ENCODE results near the gene KLK15. TPM values are rescaled to one million over a fixed set of nuclear protein-coding genes. Genes with fewer than 3 reads are reported as not detected.

Gene KLK15
- total RNA-seq, 1 donor from 2014 or later, result not detected

GRCh38 chr19:50857366-50857765 is 24.0 kb upstream of the KLK15 start:
- TF ChIP-seq, protein P1, sequence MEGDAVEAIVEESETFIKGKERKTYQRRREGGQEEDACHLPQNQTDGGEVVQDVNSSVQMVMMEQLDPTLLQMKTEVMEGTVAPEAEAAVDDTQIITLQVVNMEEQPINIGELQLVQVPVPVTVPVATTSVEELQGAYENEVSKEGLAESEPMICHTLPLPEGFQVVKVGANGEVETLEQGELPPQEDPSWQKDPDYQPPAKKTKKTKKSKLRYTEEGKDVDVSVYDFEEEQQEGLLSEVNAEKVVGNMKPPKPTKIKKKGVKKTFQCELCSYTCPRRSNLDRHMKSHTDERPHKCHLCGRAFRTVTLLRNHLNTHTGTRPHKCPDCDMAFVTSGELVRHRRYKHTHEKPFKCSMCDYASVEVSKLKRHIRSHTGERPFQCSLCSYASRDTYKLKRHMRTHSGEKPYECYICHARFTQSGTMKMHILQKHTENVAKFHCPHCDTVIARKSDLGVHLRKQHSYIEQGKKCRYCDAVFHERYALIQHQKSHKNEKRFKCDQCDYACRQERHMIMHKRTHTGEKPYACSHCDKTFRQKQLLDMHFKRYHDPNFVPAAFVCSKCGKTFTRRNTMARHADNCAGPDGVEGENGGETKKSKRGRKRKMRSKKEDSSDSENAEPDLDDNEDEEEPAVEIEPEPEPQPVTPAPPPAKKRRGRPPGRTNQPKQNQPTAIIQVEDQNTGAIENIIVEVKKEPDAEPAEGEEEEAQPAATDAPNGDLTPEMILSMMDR (IDR thresholded peaks at IDR 0.05), result no peak
- H3K4me1 ChIP-seq, result no peaks in the 10 kb centered on the region
- no peak overlapping the region for H3K4me3 ChIP-seq
- H3K27ac ChIP-seq, result no peak overlapping the region
- no peaks in the 10 kb centered on the region for H3K36me3 ChIP-seq
- H3K9me3 ChIP-seq, result no peaks in the 10 kb centered on the region
- H3K27me3 ChIP-seq, result no peaks in the 10 kb centered on the region
- DNase-seq (ENCODE audit: low spot score in 2 of 2), result no peak
- intact Hi-C loops (cut with DNase I), result no loop called here

- no peak within 1 kb of the TSS for H3K4me3 ChIP-seq
- no peaks in the 10 kb centered on the region for H3K36me3 ChIP-seq
- TF ChIP-seq, protein P1 (IDR thresholded peaks at IDR 0.05), result no peak
- H3K4me1 ChIP-seq, result no peaks in the 10 kb centered on the region
- no peak for DNase-seq (ENCODE audit: low spot score in 2 of 2)
- no peak within 1 kb of the TSS for H3K27ac ChIP-seq
- intact Hi-C loops (cut with DNase I), result no loop called here
- no peaks in the 10 kb centered on the region for H3K27me3 ChIP-seq
- H3K9me3 ChIP-seq, result no peaks in the 10 kb centered on the region
Measured at GRCh38 chr19:50854636-50855410, 21.4 kb upstream of the KLK15 start, which contains the start of gene KLK3. Gene KLK3, plus strand, starts transcription at chr19:50854915. Its CDS starts 41 bp downstream, at chr19:50854956.

GRCh38 chr19:50851620-50852019 is 18.2 kb upstream of the KLK15 start:
- TF ChIP-seq, protein P1 (IDR thresholded peaks at IDR 0.05), result no peak
- no peak for DNase-seq (ENCODE audit: low spot score in 2 of 2)
- no peaks in the 10 kb centered on the region for H3K4me1 ChIP-seq
- H3K27me3 ChIP-seq, result no peaks in the 10 kb centered on the region
- no peaks in the 10 kb centered on the region for H3K9me3 ChIP-seq
- H3K4me3 ChIP-seq, result no peak overlapping the region
- no peaks in the 10 kb centered on the region for H3K36me3 ChIP-seq
- no peak overlapping the region for H3K27ac ChIP-seq
- intact Hi-C loops (cut with DNase I), result no loop called here

- intact Hi-C loops (cut with DNase I), result no loop called here
- TF ChIP-seq, protein P1 (IDR thresholded peaks at IDR 0.05), result no peak
Measured at GRCh38 chr19:50850738-50851137, 17.4 kb upstream of the KLK15 start.

DNA sequence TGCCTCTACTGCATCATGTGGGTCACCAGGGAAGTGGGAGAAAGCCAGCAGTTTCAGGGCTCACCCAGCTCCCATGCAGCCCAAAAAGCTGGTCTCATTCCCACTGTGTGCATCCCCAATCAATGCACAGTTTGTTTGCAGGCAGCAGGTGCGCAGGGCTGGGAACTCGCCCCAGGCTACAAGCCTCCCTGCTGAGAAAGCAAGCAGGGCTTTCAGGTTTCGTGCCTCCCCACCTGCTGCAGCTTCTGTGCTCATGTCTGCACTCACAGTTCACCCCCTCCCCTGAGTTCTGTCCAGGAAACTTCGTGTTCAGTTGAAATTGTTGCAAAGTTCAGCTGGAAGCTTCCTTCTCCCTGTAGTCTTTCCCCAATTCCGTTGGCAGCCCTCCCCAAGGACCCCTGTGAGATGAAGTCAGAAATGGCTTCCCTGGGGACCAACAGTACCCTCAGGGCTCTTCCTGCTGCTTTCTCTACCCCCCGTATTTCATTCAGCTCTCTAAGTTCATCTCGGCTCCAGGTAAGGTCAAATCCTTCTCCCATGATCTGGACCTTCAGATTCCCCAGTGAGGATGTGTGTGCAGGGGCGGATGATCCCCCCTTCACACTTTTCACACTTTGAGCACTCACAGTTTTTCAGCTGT is 11.0 kb upstream of the KLK15 start:
- no peak overlapping the region for H3K27ac ChIP-seq
- no peak for DNase-seq (ENCODE audit: low spot score in 2 of 2)
- no peak overlapping the region for H3K4me3 ChIP-seq
- H3K36me3 ChIP-seq, result no peaks in the 10 kb centered on the region
- TF ChIP-seq, protein P1 (IDR thresholded peaks at IDR 0.05), result no peak
- H3K9me3 ChIP-seq, result peaks cover 0 to 7% of the 10 kb centered on the region in 2 donors
- H3K27me3 ChIP-seq, result no peaks in the 10 kb centered on the region
- intact Hi-C loops (cut with DNase I), result no loop called here
- no peaks in the 10 kb centered on the region for H3K4me1 ChIP-seq

More at GRCh38 chr19:50850738-50851137, 17.4 kb upstream of the KLK15 start:
- DNase-seq (ENCODE audit: low spot score in 2 of 2), result no peak
- Histone ChIP-seq H3K4me3 (no peak overlapping the region), H3K27ac (no peak overlapping the region), H3K9me3 (no peaks in the 10 kb centered on the region), H3K4me1 (no peaks in the 10 kb centered on the region), H3K27me3 (no peaks in the 10 kb centered on the region), H3K36me3 (no peaks in the 10 kb centered on the region)
